ENCODE data around the gene PLA2G2D.

PLA2G2D gene

GRCh38 chr1:20114021-20114648, 5.2 kb downstream of the PLA2G2D start:
- no peak for DNase-seq (ENCODE audit: low spot score)

- DNase-seq (ENCODE audit: low spot score), result no peak
These were observed 6.9 kb downstream of the PLA2G2D start for GRCh38 chr1:20112279-20113000.

- no peak for DNase-seq (ENCODE audit: low spot score)
These were observed 7.9 kb downstream of the PLA2G2D start for GRCh38 chr1:20111452-20111851.

- DNase-seq (ENCODE audit: low spot score), result no peak
These were observed 8.7 kb downstream of the PLA2G2D start for GRCh38 chr1:20110679-20111078.

- DNase-seq (ENCODE audit: low spot score), result no peak
These were observed 10.0 kb downstream of the PLA2G2D start for GRCh38 chr1:20109223-20109856.

- no peak for DNase-seq (ENCODE audit: low spot score)
These were observed 10.8 kb downstream of the PLA2G2D start for GRCh38 chr1:20108366-20109123.

GRCh38 chr1:20107796-20108195, 11.5 kb downstream of the PLA2G2D start:
- DNase-seq (ENCODE audit: low spot score), result no peak

GRCh38 chr1:20107351-20107750, 12.0 kb downstream of the PLA2G2D start:
- no peak for DNase-seq (ENCODE audit: low spot score)

- DNase-seq (ENCODE audit: low spot score), result no peak
These were observed 13.5 kb downstream of the PLA2G2D start for GRCh38 chr1:20105856-20106255.

GRCh38 chr1:20102875-20103274, 16.5 kb downstream of the PLA2G2D start:
- DNase-seq (ENCODE audit: low spot score), result no peak

- DNase-seq (ENCODE audit: low spot score), result no peak
These were observed 18.5 kb downstream of the PLA2G2D start for GRCh38 chr1:20100632-20101355.

- DNase-seq (ENCODE audit: low spot score), result no peak
These were observed 19.8 kb downstream of the PLA2G2D start for GRCh38 chr1:20099533-20099932.

GRCh38 chr1:20096840-20097447, 22.4 kb downstream of the PLA2G2D start:
- no peak for DNase-seq (ENCODE audit: low spot score)

GRCh38 chr1:20095564-20096434, 23.5 kb downstream of the PLA2G2D start:
- no peak for DNase-seq (ENCODE audit: low spot score)

- no peak for DNase-seq (ENCODE audit: low spot score)
These were observed 25.4 kb downstream of the PLA2G2D start for GRCh38 chr1:20093940-20094391.

GRCh38 chr1:20093303-20093702, 26.0 kb downstream of the PLA2G2D start:
- DNase-seq (ENCODE audit: low spot score), result no peak

- DNase-seq (ENCODE audit: low spot score), result no peak
These were observed 28.7 kb downstream of the PLA2G2D start for GRCh38 chr1:20090641-20091040.

GRCh38 chr1:20090119-20090518, 29.2 kb downstream of the PLA2G2D start:
- DNase-seq (ENCODE audit: low spot score), result no peak

- DNase-seq (ENCODE audit: low spot score), result no peak
These were observed 29.8 kb downstream of the PLA2G2D start for GRCh38 chr1:20089328-20090077.

GRCh38 chr1:20087668-20088067, 31.7 kb downstream of the PLA2G2D start:
- no peak for DNase-seq (ENCODE audit: low spot score)
